HEK293 (cell line): ENCODE results near the gene TYMS.

ENCODE experiments used
- CTCF ChIA-PET: fragments of 350-600 bp; formaldehyde crosslinking; extraction: SDS; loops from one replicate; lab custom pipeline; 2021; ENCODE audit warnings: antibody characterized with exemption; lab: Yijun Ruan, JAX
- POLR2A ChIA-PET: fragments of 300-600 bp; formaldehyde crosslinking; extraction: SDS; loops from one replicate; lab custom pipeline; 2020; ENCODE audit warnings: antibody characterized with exemption, inconsistent platforms; lab: Yijun Ruan, JAX
- H3K27ac ChIP-seq: fragments of 200-500 bp; sonication (Bioruptor generic); 2 replicates; pipeline ENCODE4 v1.5.1; 2014; ENCODE audit warnings: low read depth, low read length, control low read depth, inconsistent platforms; ENCODE audit errors: extremely low read depth
- H3K36me3 ChIP-seq, 2 experiments: fragments of 200-500 bp in 1 of 2; sonication (Bioruptor generic) in 1 of 2; 1 replicate in 1 of 2; 2 replicates in 1 of 2; pipeline ENCODE4 v1.5.1; 2014 to 2017; ENCODE audit warnings: inconsistent platforms in 2 of 2, low read length in 2 of 2; ENCODE audit not compliant: control insufficient read depth in 2 of 2, insufficient read depth in 1 of 2
- H3K4me1 ChIP-seq: fragments of 200-500 bp; sonication (Bioruptor generic); 2 replicates; pipeline ENCODE4 v1.5.1; 2014; ENCODE audit warnings: mild to moderate bottlenecking, low read length, inconsistent platforms; ENCODE audit not compliant: control insufficient read depth, insufficient read depth
- H3K4me3 ChIP-seq: 2 replicates; pipeline ENCODE4 v1.5.1; 2011; ENCODE audit warnings: low read depth, mild to moderate bottlenecking, control low read depth, low read length, moderate library complexity
- H3K9me3 ChIP-seq: fragments of 200-500 bp; sonication (Bioruptor generic); 2 replicates; pipeline ENCODE4 v1.5.1; 2014; ENCODE audit warnings: low read depth, low read length, inconsistent platforms; ENCODE audit not compliant: control insufficient read depth, insufficient read depth
- CTCF ChIP-seq: fragments of 450-650 bp; formaldehyde crosslinking; IDR thresholded peaks from 2 replicates; pipeline ENCODE4 v1.5.1; 2016; ENCODE audit warnings: missing biosample characterization, missing genetic modification characterization
- PATZ1 ChIP-seq: fragments of 450-650 bp; formaldehyde crosslinking; IDR thresholded peaks from 2 replicates; pipeline ENCODE4 v1.5.1; 2016; ENCODE audit warnings: missing biosample characterization, missing genetic modification characterization
- PRDM1 ChIP-seq: fragments of 450-650 bp; formaldehyde crosslinking; IDR thresholded peaks from 2 replicates; pipeline ENCODE4; 2016; ENCODE audit warnings: missing biosample characterization, missing genetic modification characterization
- WT1 ChIP-seq: fragments of 450-650 bp; formaldehyde crosslinking; IDR thresholded peaks from 2 replicates; pipeline ENCODE4 v1.5.1; 2016; ENCODE audit warnings: missing biosample characterization, missing genetic modification characterization
- ZBTB20 ChIP-seq: fragments of 450-650 bp; formaldehyde crosslinking; IDR thresholded peaks from 2 replicates; pipeline ENCODE4 v1.5.1; 2016; ENCODE audit warnings: missing biosample characterization, missing genetic modification characterization
- ZNF121 ChIP-seq: fragments of 450-650 bp; formaldehyde crosslinking; IDR thresholded peaks from 2 replicates; pipeline ENCODE4 v1.5.1; 2016; ENCODE audit warnings: missing biosample characterization, missing genetic modification characterization
- ZNF132 ChIP-seq: fragments of 450-650 bp; formaldehyde crosslinking; IDR thresholded peaks from 2 replicates; pipeline ENCODE4 v1.5.1; 2017; ENCODE audit warnings: missing biosample characterization, missing genetic modification characterization, borderline replicate concordance
- ZNF157 ChIP-seq: fragments of 450-650 bp; formaldehyde crosslinking; IDR thresholded peaks from 2 replicates; pipeline ENCODE4 v1.5.1; 2016; ENCODE audit warnings: missing biosample characterization, missing genetic modification characterization
- ZNF175 ChIP-seq: fragments of 450-650 bp; formaldehyde crosslinking; IDR thresholded peaks from 2 replicates; pipeline ENCODE4 v1.5.1; 2016; ENCODE audit warnings: missing biosample characterization, missing genetic modification characterization
- ZNF26 ChIP-seq: fragments of 450-650 bp; formaldehyde crosslinking; IDR thresholded peaks from 2 replicates; pipeline ENCODE4 v1.5.1; 2016; ENCODE audit warnings: missing biosample characterization, missing genetic modification characterization
- ZNF518A ChIP-seq: fragments of 450-650 bp; formaldehyde crosslinking; conservative IDR thresholded peaks from 2 replicates; pipeline ENCODE4 v1.5.1; 2016; ENCODE audit warnings: low read depth, missing biosample characterization, missing genetic modification characterization
- ZNF544 ChIP-seq: fragments of 450-650 bp; formaldehyde crosslinking; IDR thresholded peaks from 2 replicates; pipeline ENCODE4 v1.5.0; 2017; ENCODE audit warnings: missing biosample characterization, missing genetic modification characterization
- ZNF621 ChIP-seq: fragments of 450-650 bp; formaldehyde crosslinking; IDR thresholded peaks from 2 replicates; pipeline ENCODE4 v1.5.1; 2017; ENCODE audit warnings: missing biosample characterization, missing genetic modification characterization
- ZNF623 ChIP-seq: fragments of 450-650 bp; formaldehyde crosslinking; IDR thresholded peaks from 2 replicates; pipeline ENCODE4 v1.5.1; 2016; ENCODE audit warnings: missing biosample characterization, missing genetic modification characterization
- ZNF658 ChIP-seq: fragments of 450-650 bp; formaldehyde crosslinking; IDR thresholded peaks from 2 replicates; pipeline ENCODE4; 2016; ENCODE audit warnings: missing biosample characterization, missing genetic modification characterization
- ZSCAN23 ChIP-seq: fragments of 450-650 bp; formaldehyde crosslinking; IDR thresholded peaks from 2 replicates; pipeline ENCODE4 v1.5.1; 2016; ENCODE audit warnings: missing biosample characterization, missing genetic modification characterization
- ZSCAN4 ChIP-seq: fragments of 450-650 bp; formaldehyde crosslinking; IDR thresholded peaks from 2 replicates; pipeline ENCODE4 v1.5.1; 2017; ENCODE audit warnings: missing biosample characterization, missing genetic modification characterization

Gene TYMS

GRCh38 chr18:697012-697411 is 39.6 kb downstream of the TYMS start:
- TF ChIP-seq ZNF518A (no peak), ZNF175 (tag by site-specific recombination) (no peak), ZNF621 (tag by site-specific recombination) (no peak), WT1 (tag by site-specific recombination) (no peak), CTCF (tag by site-specific recombination) (no peak), ZNF623 (tag by site-specific recombination) (no peak), ZBTB20 (tag by site-specific recombination) (no peak), ZNF132 (no peak), ZNF658 (no peak)
- Histone ChIP-seq H3K9me3 (no peaks in the 10 kb centered on the region), H3K27ac (no peak overlapping the region), H3K4me1 (0 out of 2 replicates have a peak, but pooled peaks cover 7% of the 10 kb centered on the region), H3K4me3 (no peak overlapping the region), H3K36me3 (peaks cover 24 to 27% of the 10 kb centered on the region in 2 experiments; a peak in 2 of 3 replicates)
- ChIA-PET CTCF (interaction anchor here (0.6 to 0.7 kb wide), 2 partner anchors 11 to 134 kb away, joined by 3 read pairs; no protein-coding TSS in a partner anchor), POLR2A (interaction anchor here (0.6 kb wide), 1 partner anchor 16 kb away, joined by 3 read pairs; no protein-coding TSS in a partner anchor)

GRCh38 chr18:697800-698199 is 40.3 kb downstream of the TYMS start:
- TF ChIP-seq ZNF157: no peak
- TF ChIP-seq ZNF26 (tag by site-specific recombination): no peak
- TF ChIP-seq PATZ1 (tag by site-specific recombination): no peak
- no peak for TF ChIP-seq ZNF121
- TF ChIP-seq ZSCAN23 (tag by site-specific recombination): no peak
- no peak for TF ChIP-seq ZNF544 (tag by site-specific recombination)
- no peak for TF ChIP-seq PRDM1 (tag by site-specific recombination)
- TF ChIP-seq ZSCAN4 (tag by site-specific recombination): no peak
- Histone ChIP-seq H3K4me1 (peaks cover 9% of the 10 kb centered on the region), H3K27ac (no peak overlapping the region), H3K9me3 (no peaks in the 10 kb centered on the region), H3K36me3 (peaks cover 18 to 22% of the 10 kb centered on the region in 2 experiments; a peak in 2 of 3 replicates), H3K4me3 (no peak overlapping the region)
- CTCF ChIA-PET: interaction anchor here (3.0 kb wide), 1 partner anchor 142 kb away, joined by 18 read pairs; no protein-coding TSS in a partner anchor
- POLR2A ChIA-PET: no interaction called here
